WTC11 (cell line): ENCODE data around the gene NANOS2. TPM values are rescaled to one million over a fixed set of nuclear protein-coding genes. Genes with fewer than 3 reads are reported as not detected.

Source experiments
- ATAC-seq: fragments of 200-7000 bp; cut with Tn5 transposase; 2 replicates; pipeline ENCODE4 v1.10.0; 2021; ENCODE audit warnings: mild to moderate bottlenecking, moderate library complexity
- CTCF ChIA-PET: fragments of 300-600 bp; sonication (Branson Sonifier 250); formaldehyde crosslinking; loops from one replicate; lab custom pipeline; 2021; ENCODE audit warnings: antibody characterized with exemption; lab: Charles Lee
- POLR2A ChIA-PET: fragments of 350-600 bp; sonication (Branson Sonifier 250); formaldehyde crosslinking; loops from one replicate; lab custom pipeline; 2021; ENCODE audit warnings: antibody characterized with exemption; lab: Charles Lee
- DNase-seq: peaks from one replicate; pipeline ENCODE4 v3.0.0; 2021; ENCODE audit warnings: low spot score
- H3K27ac Mint-ChIP-seq: 2 replicates; pipeline ENCODE4 v1.8.0; 2021; ENCODE audit warnings: mixed read lengths
- H3K27me3 Mint-ChIP-seq: 2 replicates; pipeline ENCODE4 v1.8.0; 2021; ENCODE audit warnings: low read depth, mild to moderate bottlenecking, moderate library complexity, mixed read lengths
- H3K36me3 Mint-ChIP-seq: 2 replicates; pipeline ENCODE4 v1.8.0; 2021; ENCODE audit warnings: mixed read lengths
- H3K4me1 Mint-ChIP-seq: 2 replicates; pipeline ENCODE4 v1.8.0; 2022; ENCODE audit warnings: mixed read lengths
- H3K4me3 Mint-ChIP-seq: 2 replicates; pipeline ENCODE4 v1.8.0; 2021; ENCODE audit warnings: mild to moderate bottlenecking, moderate library complexity, mixed read lengths
- H3K9me3 Mint-ChIP-seq: 2 replicates; pipeline ENCODE4 v1.8.0; 2021; ENCODE audit warnings: mixed read lengths
- CBFB ChIP-seq: sonication (generic); formaldehyde crosslinking; IDR thresholded peaks from 2 replicates; pipeline ENCODE4 v1.8.1; 2022; ENCODE audit warnings: mild to moderate bottlenecking, low read depth, missing genetic modification reagents
- E2F1 ChIP-seq: sonication (generic); formaldehyde crosslinking; IDR thresholded peaks from 2 replicates; pipeline ENCODE4 v1.8.0; 2022; ENCODE audit warnings: mild to moderate bottlenecking, missing genetic modification reagents
- EMX1 ChIP-seq: fragments of 250-450 bp; sonication (Bioruptor Pico); IDR thresholded peaks from 2 replicates; pipeline ENCODE4 v1.8.0; 2021; ENCODE audit warnings: mild to moderate bottlenecking
- GABPB1 ChIP-seq: sonication (generic); formaldehyde crosslinking; IDR thresholded peaks from 2 replicates; pipeline ENCODE4 v1.8.1; 2023; ENCODE audit warnings: mild to moderate bottlenecking, missing genetic modification reagents
- HMGA2 ChIP-seq: fragments of 250-450 bp; sonication (Bioruptor Pico); IDR thresholded peaks from 2 replicates; pipeline ENCODE4 v1.4.0; 2021; ENCODE audit warnings: mild to moderate bottlenecking, moderate library complexity
- OVOL2 ChIP-seq: fragments of 250-450 bp; sonication (Bioruptor Pico); IDR thresholded peaks from 2 replicates; pipeline ENCODE4 v1.9.0; 2021; ENCODE audit warnings: mild to moderate bottlenecking, borderline replicate concordance
- RELA ChIP-seq: sonication (generic); formaldehyde crosslinking; IDR thresholded peaks from 2 replicates; pipeline ENCODE4 v1.8.1; 2022; ENCODE audit warnings: missing genetic modification reagents, mild to moderate bottlenecking, borderline replicate concordance
- SP1 ChIP-seq: sonication (generic); formaldehyde crosslinking; conservative IDR thresholded peaks from 2 replicates; pipeline ENCODE4 v1.8.1; 2022; ENCODE audit warnings: missing genetic modification reagents
- ZNF121 ChIP-seq: sonication (generic); formaldehyde crosslinking; IDR thresholded peaks from 2 replicates; pipeline ENCODE4 v1.8.0; 2023; ENCODE audit warnings: missing genetic modification reagents
- ZNF219 ChIP-seq: sonication (generic); formaldehyde crosslinking; IDR thresholded peaks from 2 replicates; pipeline ENCODE4 v1.8.0; 2023; ENCODE audit warnings: missing genetic modification reagents, mild to moderate bottlenecking, borderline replicate concordance
- ZNF317 ChIP-seq: sonication (generic); formaldehyde crosslinking; IDR thresholded peaks from 2 replicates; pipeline ENCODE4 v1.8.1; 2023; ENCODE audit warnings: low read depth, mild to moderate bottlenecking, moderate library complexity, missing genetic modification reagents, borderline replicate concordance
- ZNF396 ChIP-seq: fragments of 250-450 bp; sonication (Bioruptor Pico); IDR thresholded peaks from 2 replicates; pipeline ENCODE4 v1.8.0; 2021; ENCODE audit warnings: mild to moderate bottlenecking, moderate library complexity, borderline replicate concordance
- ZNF423 ChIP-seq: fragments of 250-450 bp; sonication (Bioruptor Pico); IDR thresholded peaks from 2 replicates; pipeline ENCODE4 v2.1.2; 2022; ENCODE audit warnings: mild to moderate bottlenecking, moderate library complexity
- total RNA-seq: library from RNA; stranded (reverse); gene quantifications from 3 replicates; pipeline ENCODE4 v1.2.3, GENCODE V29; 2021
- TF ChIP-seq, protein P1 (sequence below): sonication (generic); formaldehyde crosslinking; IDR thresholded peaks from 2 replicates; pipeline ENCODE4 v1.8.1; 2023; ENCODE audit warnings: mild to moderate bottlenecking, missing genetic modification reagents
- TF ChIP-seq, protein P2 (sequence below): fragments of 250-450 bp; sonication (Bioruptor Pico); IDR thresholded peaks from 2 replicates; pipeline ENCODE4 v1.9.0; 2021; ENCODE audit warnings: moderate library complexity, mild to moderate bottlenecking, inconsistent platforms, borderline replicate concordance
- TF ChIP-seq, protein P3 (sequence below): sonication (generic); formaldehyde crosslinking; IDR thresholded peaks from 2 replicates; pipeline ENCODE4 v1.8.1; 2022; ENCODE audit warnings: low read depth, missing genetic modification reagents, borderline replicate concordance
- TF ChIP-seq, protein P4 (sequence below): sonication (generic); formaldehyde crosslinking; IDR thresholded peaks from 2 replicates; pipeline ENCODE4 v1.8.0; 2022; ENCODE audit warnings: missing genetic modification reagents

The NANOS2 gene
- total RNA-seq, 1 experiment from 2014 or later: 0.13 TPM

DNA sequence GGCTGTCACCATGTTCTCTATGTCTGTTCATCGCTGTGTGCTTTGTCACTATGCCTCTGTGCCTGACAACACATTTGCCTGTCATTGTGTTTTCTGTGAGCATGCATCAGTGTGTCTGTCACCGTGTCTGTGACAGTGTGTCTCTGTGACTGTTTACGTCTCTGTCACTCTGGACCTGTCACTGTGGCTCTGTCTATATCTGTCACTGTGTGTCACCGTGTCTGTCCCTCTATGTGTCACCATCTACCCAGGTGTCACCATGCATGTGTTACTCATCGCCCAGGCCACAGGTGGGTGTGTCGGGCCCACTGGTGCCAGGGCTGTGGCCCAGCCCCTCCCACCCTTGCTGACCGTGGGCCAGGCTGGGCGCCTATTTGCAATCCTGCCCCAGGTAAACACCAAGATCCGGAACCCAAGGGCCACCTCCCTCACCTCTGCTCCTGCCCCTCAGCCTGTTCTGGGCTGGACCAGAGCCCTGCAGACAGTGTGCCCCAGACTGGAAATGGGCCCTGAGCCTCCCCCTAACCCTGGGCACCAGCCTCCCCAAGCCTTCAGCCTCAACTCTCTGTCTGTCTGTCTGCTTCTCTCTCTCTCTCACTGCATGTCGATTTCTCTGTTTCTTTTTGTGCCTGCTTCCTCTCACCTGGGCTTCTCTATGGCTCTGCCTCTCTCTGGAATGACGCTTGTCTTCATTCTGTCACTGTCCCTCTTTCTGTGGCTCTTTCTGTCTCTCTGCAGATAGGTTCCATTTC is 36.4 kb downstream of the NANOS2 start:
- DNase-seq: no peak
- ATAC-seq: no peak
- peaks cover 60% of the 10 kb centered on the region for H3K4me1 Mint-ChIP-seq
- CTCF ChIA-PET: interaction anchor here (0.6 to 8.5 kb wide), 2 partner anchors 13 kb away, joined by 3 to 212 read pairs; partner anchors contain the start of genes FOXA3 and SYMPK
- H3K27me3 Mint-ChIP-seq: no peaks in the 10 kb centered on the region
- H3K9me3 Mint-ChIP-seq: no peaks in the 10 kb centered on the region
- POLR2A ChIA-PET: interaction anchor here (1.0 kb wide), 1 partner anchor 14 kb away, joined by 3 read pairs; no protein-coding TSS in a partner anchor
- H3K36me3 Mint-ChIP-seq: peaks cover 1% of the 10 kb centered on the region
- peak overlapping the region; percentile 36 for H3K4me3 Mint-ChIP-seq
- TF ChIP-seq, protein P1, sequence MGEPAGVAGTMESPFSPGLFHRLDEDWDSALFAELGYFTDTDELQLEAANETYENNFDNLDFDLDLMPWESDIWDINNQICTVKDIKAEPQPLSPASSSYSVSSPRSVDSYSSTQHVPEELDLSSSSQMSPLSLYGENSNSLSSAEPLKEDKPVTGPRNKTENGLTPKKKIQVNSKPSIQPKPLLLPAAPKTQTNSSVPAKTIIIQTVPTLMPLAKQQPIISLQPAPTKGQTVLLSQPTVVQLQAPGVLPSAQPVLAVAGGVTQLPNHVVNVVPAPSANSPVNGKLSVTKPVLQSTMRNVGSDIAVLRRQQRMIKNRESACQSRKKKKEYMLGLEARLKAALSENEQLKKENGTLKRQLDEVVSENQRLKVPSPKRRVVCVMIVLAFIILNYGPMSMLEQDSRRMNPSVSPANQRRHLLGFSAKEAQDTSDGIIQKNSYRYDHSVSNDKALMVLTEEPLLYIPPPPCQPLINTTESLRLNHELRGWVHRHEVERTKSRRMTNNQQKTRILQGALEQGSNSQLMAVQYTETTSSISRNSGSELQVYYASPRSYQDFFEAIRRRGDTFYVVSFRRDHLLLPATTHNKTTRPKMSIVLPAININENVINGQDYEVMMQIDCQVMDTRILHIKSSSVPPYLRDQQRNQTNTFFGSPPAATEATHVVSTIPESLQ (CRISPR knock-in tag): no peak
- TF ChIP-seq, protein P2, sequence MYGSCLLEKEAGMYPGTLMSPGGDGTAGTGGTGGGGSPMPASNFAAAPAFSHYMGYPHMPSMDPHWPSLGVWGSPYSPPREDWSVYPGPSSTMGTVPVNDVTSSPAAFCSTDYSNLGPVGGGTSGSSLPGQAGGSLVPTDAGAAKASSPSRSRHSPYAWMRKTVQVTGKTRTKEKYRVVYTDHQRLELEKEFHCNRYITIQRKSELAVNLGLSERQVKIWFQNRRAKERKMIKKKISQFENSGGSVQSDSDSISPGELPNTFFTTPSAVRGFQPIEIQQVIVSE (CRISPR knock-in tag): no peak
- TF ChIP-seq, protein P3, sequence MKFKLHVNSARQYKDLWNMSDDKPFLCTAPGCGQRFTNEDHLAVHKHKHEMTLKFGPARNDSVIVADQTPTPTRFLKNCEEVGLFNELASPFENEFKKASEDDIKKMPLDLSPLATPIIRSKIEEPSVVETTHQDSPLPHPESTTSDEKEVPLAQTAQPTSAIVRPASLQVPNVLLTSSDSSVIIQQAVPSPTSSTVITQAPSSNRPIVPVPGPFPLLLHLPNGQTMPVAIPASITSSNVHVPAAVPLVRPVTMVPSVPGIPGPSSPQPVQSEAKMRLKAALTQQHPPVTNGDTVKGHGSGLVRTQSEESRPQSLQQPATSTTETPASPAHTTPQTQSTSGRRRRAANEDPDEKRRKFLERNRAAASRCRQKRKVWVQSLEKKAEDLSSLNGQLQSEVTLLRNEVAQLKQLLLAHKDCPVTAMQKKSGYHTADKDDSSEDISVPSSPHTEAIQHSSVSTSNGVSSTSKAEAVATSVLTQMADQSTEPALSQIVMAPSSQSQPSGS (CRISPR knock-in tag): no peak
- TF ChIP-seq GABPB1 (0 out of 2 replicates have a peak, but pooled peaks have one; percentile 65), CBFB (CRISPR knock-in tag) (no peak), ZNF219 (CRISPR knock-in tag) (no peak), RELA (no peak), ZNF317 (CRISPR knock-in tag) (no peak)
- TF ChIP-seq, protein P4, sequence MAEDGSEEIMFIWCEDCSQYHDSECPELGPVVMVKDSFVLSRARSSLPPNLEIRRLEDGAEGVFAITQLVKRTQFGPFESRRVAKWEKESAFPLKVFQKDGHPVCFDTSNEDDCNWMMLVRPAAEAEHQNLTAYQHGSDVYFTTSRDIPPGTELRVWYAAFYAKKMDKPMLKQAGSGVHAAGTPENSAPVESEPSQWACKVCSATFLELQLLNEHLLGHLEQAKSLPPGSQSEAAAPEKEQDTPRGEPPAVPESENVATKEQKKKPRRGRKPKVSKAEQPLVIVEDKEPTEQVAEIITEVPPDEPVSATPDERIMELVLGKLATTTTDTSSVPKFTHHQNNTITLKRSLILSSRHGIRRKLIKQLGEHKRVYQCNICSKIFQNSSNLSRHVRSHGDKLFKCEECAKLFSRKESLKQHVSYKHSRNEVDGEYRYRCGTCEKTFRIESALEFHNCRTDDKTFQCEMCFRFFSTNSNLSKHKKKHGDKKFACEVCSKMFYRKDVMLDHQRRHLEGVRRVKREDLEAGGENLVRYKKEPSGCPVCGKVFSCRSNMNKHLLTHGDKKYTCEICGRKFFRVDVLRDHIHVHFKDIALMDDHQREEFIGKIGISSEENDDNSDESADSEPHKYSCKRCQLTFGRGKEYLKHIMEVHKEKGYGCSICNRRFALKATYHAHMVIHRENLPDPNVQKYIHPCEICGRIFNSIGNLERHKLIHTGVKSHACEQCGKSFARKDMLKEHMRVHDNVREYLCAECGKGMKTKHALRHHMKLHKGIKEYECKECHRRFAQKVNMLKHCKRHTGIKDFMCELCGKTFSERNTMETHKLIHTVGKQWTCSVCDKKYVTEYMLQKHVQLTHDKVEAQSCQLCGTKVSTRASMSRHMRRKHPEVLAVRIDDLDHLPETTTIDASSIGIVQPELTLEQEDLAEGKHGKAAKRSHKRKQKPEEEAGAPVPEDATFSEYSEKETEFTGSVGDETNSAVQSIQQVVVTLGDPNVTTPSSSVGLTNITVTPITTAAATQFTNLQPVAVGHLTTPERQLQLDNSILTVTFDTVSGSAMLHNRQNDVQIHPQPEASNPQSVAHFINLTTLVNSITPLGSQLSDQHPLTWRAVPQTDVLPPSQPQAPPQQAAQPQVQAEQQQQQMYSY: 0 out of 2 replicates have a peak, but pooled peaks have one; percentile 1
- H3K27ac Mint-ChIP-seq: peak overlapping the region; percentile 11

DNA sequence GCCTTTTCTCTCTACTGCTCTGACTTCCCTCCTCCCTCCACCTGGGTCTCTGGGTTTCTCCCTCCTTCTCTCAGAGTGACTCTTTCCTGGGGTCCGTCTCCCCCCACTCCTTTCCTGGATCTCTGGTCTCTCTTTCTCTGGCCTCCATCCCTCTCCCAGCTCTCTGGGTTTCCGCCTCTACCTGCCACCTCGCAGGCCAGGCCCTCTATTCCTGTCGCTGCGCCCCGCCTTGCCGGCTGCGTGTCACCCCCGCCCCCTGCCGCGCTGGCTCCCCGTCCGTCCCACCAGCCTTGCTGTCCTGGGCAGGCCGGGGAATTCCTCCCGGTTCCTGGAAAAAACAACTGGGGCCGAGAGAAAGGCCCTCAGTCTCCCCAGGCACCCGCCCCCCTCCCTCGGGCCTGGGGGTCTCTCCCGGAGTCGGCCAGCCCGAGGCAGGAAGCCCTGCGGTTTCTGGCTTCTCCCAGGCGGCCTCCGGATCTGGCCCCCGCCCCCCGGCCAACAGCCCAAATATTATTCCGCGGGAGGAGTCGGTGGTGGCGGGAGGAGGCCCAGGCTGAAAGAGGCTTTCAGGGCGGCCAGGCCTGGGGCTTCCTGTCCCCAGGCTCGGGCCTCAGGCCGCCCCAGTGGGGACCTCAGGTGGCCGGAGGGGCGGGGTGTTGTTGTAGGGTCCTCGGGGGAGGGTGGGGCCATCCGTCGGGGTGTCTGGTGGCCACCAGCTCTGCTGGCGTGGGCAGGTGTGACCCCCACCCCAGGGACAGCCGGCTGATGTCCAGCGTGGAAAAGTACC is 38.0 kb downstream of the NANOS2 start:
- H3K27ac Mint-ChIP-seq: peak overlapping the region; percentile 63
- ChIA-PET POLR2A (interaction anchor here (1.3 kb wide), 1 partner anchor 13 kb away, joined by 6 read pairs; the partner anchor contains the start of gene FOXA3), CTCF (interaction anchor here (0.8 to 1.6 kb wide), 3 partner anchors 12 to 60 kb away, joined by 3 to 7 read pairs (median 3); partner anchors contain the start of gene FOXA3)
- H3K4me1 Mint-ChIP-seq: peaks cover 49% of the 10 kb centered on the region
- DNase-seq: peak; percentile 57
- H3K36me3 Mint-ChIP-seq: peaks cover 8% of the 10 kb centered on the region
- peak; percentile 43 for ATAC-seq
- TF ChIP-seq E2F1 (CRISPR knock-in tag) (no peak), OVOL2 (CRISPR knock-in tag) (no peak), HMGA2 (no peak), ZNF121 (CRISPR knock-in tag) (no peak; the same call in 1 of the 2 replicates), ZNF423 (CRISPR knock-in tag) (peak; percentile 53), GABPB1 (0 out of 2 replicates have a peak, but pooled peaks have one; percentile 6), ZNF396 (CRISPR knock-in tag) (no peak), EMX1 (CRISPR knock-in tag) (no peak), SP1 (peak; percentile 24; the same call in 1 of the 2 replicates)
- no peaks in the 10 kb centered on the region for H3K27me3 Mint-ChIP-seq
- H3K9me3 Mint-ChIP-seq: no peaks in the 10 kb centered on the region
- peak overlapping the region; percentile 71 for H3K4me3 Mint-ChIP-seq
